Measurements from ENCODE around the gene DIP2A. TPM values are rescaled to one million over a fixed set of nuclear protein-coding genes. Genes with fewer than 3 reads are reported as not detected.

The DIP2A gene
- total and polyA plus RNA-seq, 2 of the 8 experiments (the other 6 are each of a cell fraction or from before 2014, with no cell fraction given), result 16.0 to 27.1 TPM

- Histone ChIP-seq H2BK12ac (ENCODE audit: low read depth, low read length) (no peak overlapping the region), H3K27me3 (replicated peaks in 1 of 4; ENCODE audit: control insufficient read depth in 3 of 4, extremely low read depth in 1 of 4, insufficient read depth in 3 of 4, low read length in 3 of 4) (no peaks in the 10 kb centered on the region), H3K4ac (replicated peaks; ENCODE audit: insufficient read length, low read depth, low read length) (no peak overlapping the region), H3K36me3 (ENCODE audit: control insufficient read depth in 2 of 4, insufficient read depth in 4 of 4, low read length in 3 of 4) (peaks cover 0 to 10% (median 5%) of the 10 kb centered on the region in 4 experiments; a peak in 5 of 8 replicates), H2AFZ (ENCODE audit: low read length) (no peak overlapping the region), H4K5ac (ENCODE audit: insufficient read length, low read depth, low read length) (no peak overlapping the region), H3K9me3 (ENCODE audit: insufficient read depth in 2 of 2, low read depth in 1 of 2, low read length in 1 of 2) (peaks cover 0 to 4% of the 10 kb centered on the region in 2 experiments; a peak in 1 of 4 replicates), H3K79me2 (ENCODE audit: control insufficient read depth in 1 of 2, insufficient read depth in 2 of 2, low read length in 2 of 2) (no peaks in the 10 kb centered on the region), H3K79me1 (ENCODE audit: low read depth, low read length) (no peaks in the 10 kb centered on the region; the same call in 1 of the 2 replicates), H3K23me2 (ENCODE audit: low read depth, low read length) (0 out of 2 replicates have a peak, but pooled peaks cover 2% of the 10 kb centered on the region), H3K56ac (replicated peaks; ENCODE audit: insufficient read length, low read depth, low read length) (no peak overlapping the region), H3K18ac (ENCODE audit: extremely low read depth, low read length) (no peak overlapping the region), H2BK120ac (replicated peaks; ENCODE audit: low read depth, low read length) (no peak overlapping the region), H3K23ac (ENCODE audit: insufficient read length) (no peak overlapping the region), H3K4me3 (ENCODE audit: extremely low read depth in 1 of 4, insufficient read depth in 2 of 4, low read depth in 3 of 4, low read length in 4 of 4) (no peak overlapping the region), H4K91ac (replicated peaks; ENCODE audit: insufficient read length, low read length) (no peak overlapping the region), H3K4me1 (replicated peaks in 1 of 4; ENCODE audit: control insufficient read depth in 3 of 4, insufficient read depth in 4 of 4, low read length in 3 of 4) (peaks cover 0 to 5% (median under 1%) of the 10 kb centered on the region in 4 experiments; a peak in 4 of 7 replicates), H4K8ac (ENCODE audit: extremely low read depth, insufficient read depth, low read length) (no peak overlapping the region), H3K27ac (ENCODE audit: low read depth, low read length) (no peak overlapping the region), H3K4me2 (ENCODE audit: insufficient read depth in 1 of 2, low read depth in 2 of 2, low read length in 2 of 2) (no peak overlapping the region), H2BK15ac (ENCODE audit: low read length) (no peak overlapping the region), H3K14ac (ENCODE audit: insufficient read length) (no peak overlapping the region), H3K9ac (replicated peaks in 1 of 4; ENCODE audit: extremely low read depth in 1 of 4, low read depth in 3 of 4, low read length in 3 of 4) (no peak overlapping the region), H2AK5ac (ENCODE audit: low read depth, low read length) (no peak overlapping the region), H2BK20ac (ENCODE audit: low read length) (no peak overlapping the region), H4K20me1 (replicated peaks in 1 of 2; ENCODE audit: control insufficient read depth in 1 of 2, insufficient read depth in 2 of 2, low read length in 2 of 2) (no peaks in the 10 kb centered on the region), H2BK5ac (ENCODE audit: low read depth, low read length) (no peak overlapping the region)
- POLR2A ChIA-PET (ENCODE audit: partially characterized antibody), result interaction anchor here (2.0 kb wide), 1 partner anchor 10 kb away, joined by 6 read pairs; no protein-coding TSS in a partner anchor
- CTCF ChIA-PET (ENCODE audit: partially characterized antibody), result no interaction called here
- no peak for DNase-seq (ENCODE audit: low read depth in 1 of 2, low spot score in 2 of 2)
- 88% methylated on average over 5 of the region's 5 CpGs; no CpG with 5 or more reads in 1 of the 2 experiments for WGBS, 2 experiments (ENCODE audit: extremely low coverage in 1 of 2, insufficient coverage in 1 of 2, insufficient read length in 1 of 2, insufficient replicate concordance in 2 of 2, low coverage in 1 of 2, low lambda C conversion rate in 2 of 2, missing lambda C conversion rate in 1 of 2)
- no peak for FAIRE-seq
- TF ChIP-seq RNF2 (IDR thresholded peaks at IDR 0.05; ENCODE audit: borderline replicate concordance, low read depth, low read length, missing control alignments, poor library complexity, severe bottlenecking), result no peak
- TF ChIP-seq SP1 (IDR thresholded peaks at IDR 0.05; ENCODE audit: low read depth, low read length), result no peak
- no peak for TF ChIP-seq HDAC2 (IDR thresholded peaks at IDR 0.05; ENCODE audit: borderline replicate concordance in 1 of 2, low read depth in 2 of 2, low read length in 2 of 2)
- no peak for TF ChIP-seq RFX5 (IDR thresholded peaks at IDR 0.05; ENCODE audit: borderline replicate concordance, low read depth, low read length)
- TF ChIP-seq EZH2 (IDR thresholded peaks at IDR 0.05; ENCODE audit: low read depth, low read length, severe bottlenecking), result no peak
- TF ChIP-seq KDM5A (IDR thresholded peaks at IDR 0.05; ENCODE audit: low read length), result no peak
- TF ChIP-seq TAF1 (IDR thresholded peaks at IDR 0.05; ENCODE audit: low read depth, low read length), result no peak
- TF ChIP-seq ZNF274 (IDR thresholded peaks at IDR 0.05; ENCODE audit: borderline replicate concordance, extremely low read depth, low read length), result no peak
- TF ChIP-seq CEBPB (IDR thresholded peaks at IDR 0.05; ENCODE audit: low read depth, low read length), result no peak
- TF ChIP-seq BACH1 (IDR thresholded peaks at IDR 0.05; ENCODE audit: low read length), result no peak
- TF ChIP-seq CTBP2 (IDR thresholded peaks at IDR 0.05; ENCODE audit: borderline replicate concordance, insufficient read depth, insufficient read length, low read length), result no peak
- no peak for TF ChIP-seq CHD1 (IDR thresholded peaks at IDR 0.05; ENCODE audit: low read depth, low read length)
- no peak for TF ChIP-seq POLR2AphosphoS5 (IDR thresholded peaks at IDR 0.05; ENCODE audit: low read depth, low read length)
Observed at GRCh38 chr21:46448108-46448507, 10.6 kb upstream of the DIP2A start.
